NCI-H128 (cell line): Measurements from ENCODE around the gene DNAH11.
"Not testable (repeated sequence)": the region's sequence is repeated elsewhere in the genome, so short reads cannot be mapped to it uniquely, and the experiment has no call there.

ENCODE experiments used
- DNase-seq: peaks from one replicate; lab custom pipeline; 2025; ENCODE audit not compliant: unreplicated experiment; lab: John Stamatoyannopoulos, UW

DNAH11 gene, protein sequence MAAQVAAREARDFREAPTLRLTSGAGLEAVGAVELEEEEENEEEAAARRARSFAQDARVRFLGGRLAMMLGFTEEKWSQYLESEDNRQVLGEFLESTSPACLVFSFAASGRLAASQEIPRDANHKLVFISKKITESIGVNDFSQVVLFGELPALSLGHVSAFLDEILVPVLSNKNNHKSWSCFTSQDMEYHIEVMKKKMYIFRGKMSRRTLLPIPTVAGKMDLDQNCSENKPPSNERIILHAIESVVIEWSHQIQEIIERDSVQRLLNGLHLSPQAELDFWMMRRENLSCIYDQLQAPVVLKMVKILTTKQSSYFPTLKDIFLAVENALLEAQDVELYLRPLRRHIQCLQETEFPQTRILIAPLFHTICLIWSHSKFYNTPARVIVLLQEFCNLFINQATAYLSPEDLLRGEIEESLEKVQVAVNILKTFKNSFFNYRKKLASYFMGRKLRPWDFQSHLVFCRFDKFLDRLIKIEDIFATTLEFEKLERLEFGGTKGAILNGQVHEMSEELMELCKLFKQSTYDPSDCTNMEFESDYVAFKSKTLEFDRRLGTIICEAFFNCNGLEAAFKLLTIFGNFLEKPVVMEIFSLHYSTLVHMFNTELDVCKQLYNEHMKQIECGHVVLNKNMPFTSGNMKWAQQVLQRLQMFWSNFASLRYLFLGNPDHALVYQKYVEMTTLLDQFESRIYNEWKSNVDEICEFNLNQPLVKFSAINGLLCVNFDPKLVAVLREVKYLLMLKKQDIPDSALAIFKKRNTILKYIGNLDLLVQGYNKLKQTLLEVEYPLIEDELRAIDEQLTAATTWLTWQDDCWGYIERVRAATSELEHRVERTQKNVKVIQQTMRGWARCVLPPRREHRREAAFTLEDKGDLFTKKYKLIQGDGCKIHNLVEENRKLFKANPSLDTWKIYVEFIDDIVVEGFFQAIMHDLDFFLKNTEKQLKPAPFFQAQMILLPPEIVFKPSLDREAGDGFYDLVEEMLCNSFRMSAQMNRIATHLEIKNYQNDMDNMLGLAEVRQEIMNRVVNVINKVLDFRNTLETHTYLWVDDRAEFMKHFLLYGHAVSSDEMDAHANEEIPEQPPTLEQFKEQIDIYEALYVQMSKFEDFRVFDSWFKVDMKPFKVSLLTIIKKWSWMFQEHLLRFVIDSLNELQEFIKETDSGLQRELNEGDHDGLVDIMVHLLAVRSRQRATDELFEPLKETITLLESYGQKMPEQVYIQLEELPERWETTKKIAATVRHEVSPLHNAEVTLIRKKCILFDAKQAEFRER (N-terminal part only)

DNA sequence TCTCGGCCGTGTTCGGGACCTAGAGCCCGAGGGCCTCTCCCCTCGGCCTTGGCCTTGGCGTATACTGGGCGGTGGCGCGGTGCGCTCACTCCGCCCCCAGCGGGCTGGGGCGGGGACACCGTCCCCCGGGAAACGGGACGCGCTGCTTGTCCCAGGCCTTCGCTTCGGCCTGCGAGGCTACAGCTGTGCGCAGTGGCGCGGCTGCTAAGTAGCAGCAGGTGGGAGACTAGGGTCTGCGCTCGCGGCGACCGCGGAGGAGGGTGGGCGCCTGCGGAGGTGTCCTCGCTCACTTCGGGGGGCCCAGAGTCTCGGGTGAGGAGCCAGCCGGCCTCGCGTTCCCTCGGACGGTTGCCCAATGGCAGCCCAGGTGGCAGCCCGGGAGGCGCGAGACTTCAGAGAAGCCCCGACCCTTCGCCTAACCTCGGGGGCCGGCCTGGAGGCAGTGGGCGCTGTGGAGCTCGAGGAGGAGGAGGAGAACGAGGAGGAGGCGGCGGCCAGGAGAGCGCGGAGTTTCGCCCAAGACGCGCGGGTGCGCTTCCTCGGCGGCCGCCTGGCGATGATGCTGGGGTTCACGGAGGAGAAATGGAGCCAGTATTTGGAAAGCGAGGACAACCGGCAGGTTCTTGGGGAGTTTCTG is at the start of gene DNAH11:
Gene DNAH11 (plus strand): TSS at position 149 of the 637 bp plus-strand sequence. CDS start 207 bp downstream, at position 356.
- no peak for DNase-seq

DNA sequence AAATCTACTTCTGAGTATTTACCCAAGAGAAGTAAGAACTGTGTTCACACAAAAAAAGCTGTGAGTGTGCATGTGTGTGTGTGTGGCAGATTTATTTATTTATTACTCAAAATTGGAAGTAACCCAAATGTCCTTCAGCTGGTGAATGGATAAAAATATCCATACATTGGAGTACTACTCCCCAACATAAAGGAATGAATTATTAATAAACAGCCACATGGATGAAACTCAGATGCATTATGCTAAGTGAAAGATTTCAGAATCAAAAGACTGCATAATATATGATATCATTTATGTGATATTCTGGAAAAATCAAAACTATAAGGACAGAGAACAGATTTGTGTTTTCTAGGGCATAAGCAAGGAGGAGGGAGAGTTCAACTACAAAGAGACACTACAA is 47.1 kb upstream of the DNAH11 start:
- no peak for DNase-seq

DNA sequence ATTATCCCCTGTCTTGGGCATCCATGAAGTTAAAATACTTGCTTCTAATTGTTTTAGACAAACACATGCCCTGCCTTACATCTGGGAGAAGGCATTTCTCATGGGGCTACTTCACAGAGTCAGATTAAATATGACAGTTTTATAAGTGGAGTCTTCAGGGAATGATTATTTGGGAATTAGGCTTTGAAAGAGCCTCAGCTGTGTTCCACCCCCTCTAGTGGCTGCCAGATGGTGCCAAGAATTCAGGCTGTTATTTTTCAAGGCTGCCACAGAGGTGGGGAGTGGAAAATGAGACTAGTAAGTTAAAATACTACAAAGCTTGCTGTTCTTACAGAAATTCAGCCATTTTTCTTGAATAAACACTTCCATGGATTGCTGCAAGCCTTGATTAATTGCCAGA is 45.8 kb upstream of the DNAH11 start:
- no peak for DNase-seq

DNA sequence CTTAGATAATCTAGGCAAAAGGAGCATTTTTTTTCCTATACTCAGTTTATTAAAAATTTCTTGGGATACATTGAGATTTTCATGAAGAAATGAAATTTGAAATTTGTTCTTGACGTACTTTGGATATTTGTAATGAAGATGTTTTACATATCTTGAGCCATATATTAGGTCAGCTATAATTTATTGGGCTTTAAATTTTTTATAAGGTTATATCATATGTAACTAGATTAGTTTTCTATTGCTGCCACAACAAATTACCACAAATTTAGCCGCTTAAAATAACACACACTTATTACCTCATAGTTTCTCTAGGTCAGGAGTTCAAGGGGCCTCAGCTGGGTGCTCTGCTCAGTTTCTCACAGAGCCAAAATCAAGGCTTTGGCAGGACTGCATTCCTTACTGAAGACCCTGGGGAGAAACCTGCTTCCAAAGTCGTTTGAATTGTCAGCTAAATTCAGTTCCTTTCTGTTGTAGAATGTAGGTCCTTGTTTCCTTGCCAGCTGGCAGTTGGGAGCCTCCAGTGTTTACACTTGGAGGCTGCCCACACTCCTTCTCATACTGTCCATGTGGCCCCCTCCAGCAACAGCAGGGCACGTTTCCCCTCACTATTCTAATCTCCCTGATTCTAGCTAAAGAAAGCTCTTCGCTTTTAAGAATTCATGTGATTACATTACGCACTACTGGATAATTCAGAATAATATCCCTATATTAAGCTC is 42.6 kb upstream of the DNAH11 start:
- DNase-seq, result no peak

DNA sequence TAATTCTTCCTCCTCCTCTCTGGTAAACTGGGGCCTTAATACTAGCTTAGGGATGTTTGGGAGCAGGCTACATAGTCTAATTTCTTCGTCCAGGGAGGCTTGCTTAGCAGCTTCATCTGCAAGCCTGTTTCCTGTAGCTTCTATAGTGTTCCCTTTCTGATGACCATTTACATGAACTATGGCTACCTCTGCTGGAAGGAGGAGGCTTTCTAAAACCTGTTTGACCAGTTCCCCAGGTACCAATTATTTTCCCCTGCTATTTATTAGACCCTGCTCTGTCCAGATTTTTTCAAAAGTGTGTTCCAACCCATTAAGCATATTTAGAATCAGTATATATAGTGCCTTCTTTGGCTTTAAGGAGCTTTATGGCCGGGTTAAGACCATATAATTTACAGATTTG is 38.8 kb upstream of the DNAH11 start:
- DNase-seq, result no peak

DNA sequence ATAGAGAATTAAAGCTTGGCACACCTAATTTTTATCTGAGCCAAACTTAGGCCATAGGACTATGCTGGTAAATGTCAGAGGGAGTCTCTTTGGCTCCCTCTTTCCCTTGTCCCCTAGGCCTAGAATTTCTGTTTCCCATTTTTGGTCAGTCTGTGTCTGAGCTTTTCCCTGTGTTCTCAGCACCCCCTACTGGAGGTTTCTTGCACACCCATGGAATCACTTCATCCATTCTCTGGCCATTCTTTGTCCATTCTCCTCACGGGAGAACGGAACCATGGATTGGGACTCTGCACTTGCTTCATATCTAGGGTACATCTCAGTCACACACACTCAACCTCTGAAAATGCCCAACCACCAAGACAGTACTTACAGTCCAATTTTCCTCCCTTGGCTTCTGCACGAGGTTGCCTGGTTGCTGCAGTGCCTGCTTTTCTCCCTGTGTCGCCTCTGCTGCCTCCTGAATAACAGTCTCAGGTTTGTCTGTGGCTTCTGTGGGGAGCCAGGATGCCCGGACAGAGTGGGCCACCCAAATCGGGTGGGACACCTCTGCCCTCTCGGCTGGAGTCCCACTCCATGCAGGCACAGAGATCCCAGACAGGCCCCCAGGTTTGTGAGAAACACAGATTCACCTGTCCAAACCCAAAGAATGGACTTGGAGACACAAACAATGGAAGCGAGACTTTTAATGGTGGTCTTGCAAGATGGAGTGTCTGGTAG is 35.1 kb upstream of the DNAH11 start:
- DNase-seq, result no peak

DNA sequence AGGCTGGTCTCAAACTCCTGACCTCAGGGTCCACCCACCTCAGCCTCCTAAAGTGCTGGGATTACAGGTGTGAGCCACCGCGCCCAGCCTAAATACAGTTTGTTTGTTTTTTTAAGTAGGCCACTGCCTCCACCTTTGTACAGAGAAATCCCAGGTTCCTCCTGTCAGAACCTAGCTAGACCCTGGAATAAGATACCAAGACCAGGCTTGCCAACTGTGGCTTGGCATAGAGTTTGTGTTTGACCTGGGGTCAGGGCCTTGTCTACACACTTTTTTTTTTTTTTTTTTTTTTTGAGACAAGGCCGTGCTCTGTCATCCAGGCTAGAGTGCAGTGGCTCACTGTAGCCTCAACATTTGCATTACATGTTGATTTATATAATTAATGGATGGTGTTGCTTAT is 34.3 kb upstream of the DNAH11 start:
- no peak for DNase-seq

DNA sequence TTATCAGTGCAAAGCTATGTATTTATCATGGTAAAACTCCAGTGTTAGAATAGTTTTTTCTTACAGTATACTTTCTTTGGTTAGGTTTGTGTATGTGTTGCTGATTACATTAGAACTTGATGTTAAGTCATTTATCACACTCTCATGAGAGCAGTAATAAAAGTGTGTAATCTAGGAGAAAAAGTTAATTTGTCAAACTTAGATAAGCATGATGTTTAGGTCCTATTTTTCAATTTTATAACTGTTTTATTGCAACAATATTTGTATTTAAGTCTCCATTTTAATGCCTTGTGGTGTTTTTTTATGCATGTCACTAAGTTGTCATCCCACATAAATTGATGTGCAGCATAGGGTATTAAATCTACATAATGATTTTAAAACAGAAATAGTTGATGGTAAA is 28.8 kb upstream of the DNAH11 start:
- no peak for DNase-seq

DNA sequence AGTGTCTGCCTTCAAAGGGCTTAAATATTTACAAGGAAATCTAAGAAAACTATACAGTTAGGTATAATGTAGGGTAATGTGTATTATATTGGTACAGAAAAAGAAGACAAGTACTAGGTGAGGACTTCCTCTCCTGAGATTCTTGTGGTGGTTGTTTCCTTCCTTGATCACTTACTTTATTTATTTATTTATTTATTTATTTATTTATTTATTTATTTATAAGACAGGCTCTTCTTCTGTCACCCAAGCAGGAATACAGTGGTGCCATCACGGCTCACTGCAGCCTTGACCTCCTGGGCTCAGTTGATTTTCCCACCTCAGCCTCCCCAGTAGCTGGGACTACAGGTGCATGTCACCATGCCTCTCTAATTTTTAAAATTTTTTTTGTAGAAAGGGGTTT is 18.2 kb upstream of the DNAH11 start:
- no peak for DNase-seq

DNA sequence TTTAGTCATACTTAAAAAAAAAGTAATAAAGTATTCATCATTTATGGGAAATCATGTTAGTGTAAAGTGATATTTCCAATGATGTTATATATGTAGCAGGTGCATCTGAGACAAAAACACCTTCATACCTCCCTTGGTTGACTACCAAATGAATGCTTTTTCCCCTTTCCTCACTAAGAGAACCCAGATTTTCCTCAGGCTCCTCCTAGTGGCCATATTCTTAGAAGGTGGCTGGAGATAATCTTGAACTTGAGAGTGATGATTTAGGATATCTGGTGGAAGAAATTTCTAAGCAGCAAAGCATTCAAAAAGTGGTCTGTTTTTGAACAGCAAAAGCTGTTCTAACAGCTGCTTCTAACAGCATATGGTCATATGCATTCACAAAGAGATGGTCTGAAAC is 16.8 kb upstream of the DNAH11 start:
- no peak for DNase-seq

DNA sequence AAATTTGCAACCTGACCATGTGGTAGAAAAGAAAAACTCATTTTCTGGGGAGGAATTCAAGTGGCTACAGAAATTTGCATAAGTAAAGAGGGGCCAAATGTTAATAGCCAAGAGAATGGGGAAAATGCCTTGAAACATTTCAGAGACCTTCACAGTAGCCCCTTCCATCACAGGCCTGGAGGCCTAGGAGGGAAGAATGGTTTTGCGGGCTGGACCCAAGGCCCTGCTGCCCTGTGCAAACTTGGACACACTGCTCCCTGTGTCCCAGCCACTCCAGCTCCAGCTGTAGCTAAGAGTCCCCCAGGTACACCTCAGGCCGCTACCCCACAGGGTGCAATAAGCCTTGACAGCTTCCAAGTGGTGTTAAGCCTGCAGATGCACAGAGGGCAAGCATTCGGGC is 16.4 kb upstream of the DNAH11 start:
- no peak for DNase-seq

DNA sequence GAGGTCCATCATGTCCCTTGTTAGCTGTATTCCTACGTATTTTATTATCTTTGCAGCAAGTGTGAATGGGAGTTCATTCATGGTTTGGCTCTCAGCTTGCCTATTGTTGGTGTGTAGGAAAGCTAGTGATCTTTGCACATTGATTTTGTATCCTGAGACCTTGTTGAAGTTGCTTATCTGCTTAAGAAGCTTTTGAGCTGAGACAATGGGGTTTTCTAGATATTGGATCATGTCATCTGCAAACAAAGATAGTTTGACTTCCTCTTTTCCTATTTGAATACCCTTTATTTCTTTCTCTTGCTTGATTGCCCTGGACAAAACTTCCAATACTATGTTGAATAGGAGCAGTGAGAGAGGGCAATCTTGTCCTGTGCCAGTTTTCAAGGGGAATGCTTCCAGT is 10.4 kb upstream of the DNAH11 start:
- DNase-seq, result not testable (repeated sequence)

DNA sequence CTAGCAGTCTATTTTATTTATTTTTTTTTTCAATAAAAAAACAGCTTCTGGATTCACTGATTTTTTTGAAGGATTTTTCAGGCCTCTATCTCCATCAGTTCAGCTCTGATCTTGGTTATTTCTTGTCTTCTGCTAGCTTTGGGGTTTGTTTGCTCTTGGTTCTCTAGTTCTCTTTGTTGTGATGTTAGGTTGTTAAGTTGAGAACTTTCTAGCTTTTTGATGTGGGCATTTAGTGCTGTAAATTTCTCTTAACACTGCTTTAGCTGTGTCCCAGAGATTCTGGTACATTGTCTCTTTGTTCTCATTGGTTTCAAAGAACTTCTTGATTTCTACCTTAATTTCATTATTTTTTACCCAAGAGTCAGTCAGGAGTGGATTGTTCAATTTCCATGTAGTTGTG is 9.2 kb upstream of the DNAH11 start:
- not testable (repeated sequence) for DNase-seq

DNA sequence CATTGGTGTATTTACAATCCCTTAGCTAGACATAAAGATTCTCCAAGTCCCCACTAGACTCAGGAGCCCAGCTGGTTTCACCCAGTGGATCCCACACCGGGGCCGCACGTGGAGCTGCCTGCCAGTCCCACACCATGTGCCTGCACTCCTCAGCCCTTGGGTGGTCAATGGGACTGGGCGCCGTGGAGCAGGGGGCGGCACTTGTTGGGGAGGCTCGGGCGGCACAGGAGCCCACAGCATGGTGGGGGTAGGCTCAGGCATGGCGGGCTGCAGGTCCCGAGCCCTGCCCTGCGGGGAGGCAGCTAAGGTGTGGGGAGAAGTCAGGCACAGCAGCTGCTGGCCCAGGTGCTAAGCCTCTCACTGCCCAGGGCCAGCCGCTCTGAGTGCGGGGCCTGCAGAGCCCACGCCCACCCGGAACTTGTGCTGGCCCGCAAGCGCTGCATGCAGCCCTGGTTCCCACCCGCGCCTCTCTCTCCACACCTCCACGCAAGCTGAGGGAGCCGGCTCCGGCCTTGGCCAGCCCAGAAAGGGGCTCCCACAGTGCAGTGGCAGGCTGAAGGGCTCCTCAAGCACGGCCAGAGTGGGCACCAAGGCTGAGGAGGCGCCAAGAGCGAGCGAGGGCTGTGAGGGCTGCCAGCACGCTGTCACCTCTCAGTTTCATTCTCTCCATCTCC is 6.3 kb upstream of the DNAH11 start:
- not testable (repeated sequence) for DNase-seq

DNA sequence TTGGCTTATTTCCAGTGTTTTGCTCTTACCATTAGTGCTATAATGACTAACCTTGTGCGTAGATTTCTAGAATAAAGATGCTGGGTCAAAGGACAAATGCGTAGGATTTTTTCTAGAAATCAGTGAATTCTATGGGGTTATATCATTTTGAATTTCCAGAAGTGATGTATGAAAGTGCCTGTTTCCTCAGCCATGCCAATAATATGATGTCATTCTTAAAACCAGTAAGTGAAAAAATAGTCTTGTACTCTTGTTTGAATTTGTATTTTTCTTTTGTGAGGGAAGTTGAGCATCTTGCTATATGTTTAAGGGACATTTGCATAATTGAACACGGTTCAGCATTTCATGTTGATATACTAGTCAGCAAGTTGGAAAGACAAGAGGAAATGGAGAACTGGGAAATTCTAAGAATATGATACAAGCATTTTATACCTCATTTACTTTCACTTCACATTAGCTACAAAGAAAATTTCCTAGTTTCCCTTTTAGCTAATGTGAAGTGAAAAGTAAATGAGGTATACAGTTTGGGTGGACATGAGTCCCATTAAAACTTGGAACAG is 3.8 kb upstream of the DNAH11 start:
- no peak for DNase-seq

DNA sequence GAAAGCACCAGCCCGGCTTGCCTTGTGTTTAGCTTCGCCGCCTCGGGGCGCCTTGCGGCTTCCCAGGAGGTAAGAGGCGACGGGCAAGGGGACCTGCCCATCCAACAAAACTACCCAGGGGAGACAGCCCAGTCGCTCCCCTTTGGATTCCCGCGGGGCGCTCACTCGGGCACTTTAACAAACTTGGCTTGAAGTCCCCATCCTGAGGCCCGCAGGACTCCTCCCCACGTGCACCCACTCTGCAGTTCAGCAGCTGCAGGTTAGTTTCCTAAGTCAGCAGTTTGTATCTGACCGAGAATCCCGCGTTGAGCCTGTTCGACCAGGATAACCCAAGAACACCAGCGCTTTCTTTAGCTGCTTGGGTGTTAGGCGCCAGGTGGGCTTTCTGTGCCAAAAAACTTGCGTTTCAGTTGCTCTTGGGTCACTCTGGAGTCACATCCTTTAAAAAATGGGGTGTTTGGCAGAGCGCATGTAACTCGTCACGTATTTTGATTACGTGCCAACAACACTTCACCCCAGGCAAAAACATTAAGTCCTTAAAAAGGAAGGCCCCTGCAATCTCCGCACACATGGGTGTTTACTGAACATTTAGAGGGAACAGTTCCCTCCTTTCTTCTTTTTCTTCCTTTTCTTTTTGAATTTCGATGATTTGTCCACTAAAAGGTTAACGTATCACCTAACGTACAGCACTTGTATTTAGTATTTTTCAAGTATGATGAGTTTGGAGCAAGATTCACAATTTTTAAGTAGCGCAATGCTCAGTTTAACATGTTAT is 876 bp downstream of the DNAH11 start:
- DNase-seq, result no peak

DNA sequence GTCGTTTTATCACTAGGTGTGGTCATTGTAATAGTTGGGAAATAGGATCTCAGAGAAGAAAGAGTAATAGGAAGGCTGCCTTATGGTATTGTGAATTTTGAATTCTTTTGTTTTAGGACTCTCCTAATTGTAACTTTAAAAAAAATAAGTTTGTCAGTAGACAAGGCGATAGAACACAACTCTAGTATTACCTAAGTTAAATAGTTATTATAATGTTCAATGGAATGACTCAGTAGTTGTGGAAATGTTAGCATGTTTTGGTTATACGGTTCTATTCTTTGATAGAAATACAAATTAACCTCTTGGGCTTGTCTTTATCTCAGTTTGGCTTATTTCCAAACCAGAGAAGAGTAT is 1.4 kb downstream of the DNAH11 start:
- no peak for DNase-seq

DNA sequence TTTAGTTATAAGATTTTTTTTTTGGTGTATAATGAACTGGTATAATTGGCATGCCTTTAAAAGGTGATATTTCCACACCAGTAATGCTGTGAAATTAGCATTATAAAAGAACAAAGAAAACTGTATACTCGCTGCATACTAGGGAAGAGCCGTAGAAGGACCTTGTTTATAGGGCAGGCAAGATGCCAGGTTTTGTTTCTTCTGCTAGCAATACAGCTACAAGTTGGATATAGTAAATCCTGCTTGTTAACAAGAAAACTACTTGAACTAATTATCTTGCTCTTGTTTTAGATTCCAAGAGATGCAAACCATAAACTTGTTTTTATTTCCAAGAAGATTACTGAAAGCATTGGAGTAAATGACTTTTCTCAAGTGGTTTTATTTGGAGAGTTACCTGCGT is 1.9 kb downstream of the DNAH11 start:
- no peak for DNase-seq
